H9 (cell line): ENCODE results near the gene SLC4A11. TPM values are rescaled to one million over a fixed set of nuclear protein-coding genes. Genes with fewer than 3 reads are reported as not detected.

Source experiments
- DNase-seq: peaks from one replicate; pipeline ENCODE4 v3.0.0-alpha.2; 2017
- H2AFZ ChIP-seq: one replicate; pipeline ENCODE4 v1.6.1; 2013; ENCODE audit warnings: mild to moderate bottlenecking, low read length, control low read depth, moderate library complexity
- H2AK5ac ChIP-seq: 2 replicates; pipeline ENCODE4 v1.6.1; 2013; ENCODE audit warnings: low read length, control low read depth, mixed read lengths; ENCODE audit not compliant: insufficient read length
- H2BK120ac ChIP-seq: one replicate; pipeline ENCODE4 v1.6.1; 2013; ENCODE audit warnings: low read depth, mild to moderate bottlenecking, low read length, control low read depth, inconsistent platforms; ENCODE audit not compliant: poor library complexity, severe bottlenecking
- H2BK12ac ChIP-seq: 2 replicates; pipeline ENCODE4 v1.6.1; 2013; ENCODE audit warnings: low read length, control low read depth, mixed read lengths, low read depth; ENCODE audit not compliant: insufficient read length
- H2BK15ac ChIP-seq: 2 replicates; pipeline ENCODE4 v1.6.1; 2013; ENCODE audit warnings: low read depth, low read length, control low read depth
- H2BK20ac ChIP-seq: one replicate; pipeline ENCODE4 v1.6.1; 2013; ENCODE audit warnings: low read depth, mild to moderate bottlenecking, low read length, control low read depth, inconsistent platforms; ENCODE audit not compliant: poor library complexity, severe bottlenecking
- H2BK5ac ChIP-seq: 2 replicates; pipeline ENCODE4 v1.6.1; 2013; ENCODE audit warnings: low read length, control low read depth, mixed read lengths; ENCODE audit not compliant: insufficient read length
- H3K14ac ChIP-seq: 2 replicates; pipeline ENCODE4 v1.6.1; 2013; ENCODE audit warnings: low read length, control low read depth; ENCODE audit not compliant: insufficient read depth
- H3K18ac ChIP-seq: 2 replicates; pipeline ENCODE4 v1.6.1; 2013; ENCODE audit warnings: low read depth, mild to moderate bottlenecking, mixed read lengths, low read length, control low read depth; ENCODE audit not compliant: insufficient read length
- H3K23ac ChIP-seq: 2 replicates; pipeline ENCODE4 v1.6.1; 2013; ENCODE audit warnings: low read length, control low read depth, mixed read lengths, low read depth; ENCODE audit not compliant: insufficient read length
- H3K23me2 ChIP-seq: 2 replicates; pipeline ENCODE4 v1.6.1; 2013; ENCODE audit warnings: low read depth, mild to moderate bottlenecking, mixed read lengths, low read length, control low read depth; ENCODE audit not compliant: insufficient read length, poor library complexity, severe bottlenecking
- H3K27ac ChIP-seq: 2 replicates; pipeline ENCODE4 v1.5.1; 2013; ENCODE audit warnings: low read length, control low read depth, mixed read lengths, low read depth; ENCODE audit not compliant: insufficient read length
- H3K27me3 ChIP-seq: 2 replicates; pipeline ENCODE4 v1.6.1; 2013; ENCODE audit warnings: low read length, control low read depth, inconsistent platforms; ENCODE audit not compliant: insufficient read depth
- H3K4ac ChIP-seq: 2 replicates; pipeline ENCODE4 v1.6.1; 2013; ENCODE audit warnings: low read depth, mild to moderate bottlenecking, control low read depth, inconsistent platforms, low read length, moderate library complexity
- H3K4me1 ChIP-seq: 2 replicates; pipeline ENCODE4 v1.6.1; 2013; ENCODE audit warnings: low read length, control low read depth, inconsistent platforms; ENCODE audit not compliant: insufficient read depth
- H3K4me2 ChIP-seq: 2 replicates; pipeline ENCODE4 v1.6.1; 2013; ENCODE audit warnings: low read length, control low read depth, mixed read lengths; ENCODE audit not compliant: insufficient read length, insufficient read depth
- H3K56ac ChIP-seq: 2 replicates; pipeline ENCODE4 v1.6.1; 2013; ENCODE audit warnings: low read depth, mild to moderate bottlenecking, mixed read lengths, low read length, control low read depth; ENCODE audit not compliant: insufficient read length
- H3K79me1 ChIP-seq: 2 replicates; pipeline ENCODE4 v1.6.1; 2013; ENCODE audit warnings: low read depth, mild to moderate bottlenecking, moderate library complexity, low read length, control low read depth, inconsistent platforms; ENCODE audit not compliant: insufficient read depth, poor library complexity, severe bottlenecking
- H3K79me2 ChIP-seq: 2 replicates; pipeline ENCODE4 v1.6.1; 2013; ENCODE audit warnings: low read length, control low read depth, inconsistent platforms; ENCODE audit not compliant: insufficient read depth
- H3K9ac ChIP-seq: 2 replicates; pipeline ENCODE4 v1.6.1; 2013; ENCODE audit warnings: low read length, control low read depth, mixed read lengths; ENCODE audit not compliant: insufficient read length; ENCODE audit errors: extremely low read depth
- H3K9me3 ChIP-seq: one replicate; pipeline ENCODE4 v1.6.1; 2013; ENCODE audit warnings: low read depth, low read length, inconsistent platforms; ENCODE audit not compliant: control insufficient read depth
- H3T11ph ChIP-seq: one replicate; pipeline ENCODE4 v1.6.1; 2013; ENCODE audit warnings: mild to moderate bottlenecking, low read length, control low read depth, inconsistent platforms
- H4K20me1 ChIP-seq: one replicate; pipeline ENCODE4 v1.6.1; 2013; ENCODE audit not compliant: control insufficient read depth, insufficient read length, insufficient read depth
- H4K5ac ChIP-seq: 2 replicates; pipeline ENCODE4 v1.6.1; 2013; ENCODE audit warnings: low read depth, mild to moderate bottlenecking, mixed read lengths, low read length, control low read depth; ENCODE audit not compliant: insufficient read length
- H4K8ac ChIP-seq: replicated peaks from 2 replicates; pipeline ENCODE4 v1.6.1; 2013; ENCODE audit warnings: low read length, control low read depth, mixed read lengths, low read depth; ENCODE audit not compliant: insufficient read length
- H4K91ac ChIP-seq: 2 replicates; pipeline ENCODE4 v1.6.1; 2013; ENCODE audit warnings: low read depth, mild to moderate bottlenecking, moderate library complexity, mixed read lengths, low read length, control low read depth; ENCODE audit not compliant: insufficient read length
- H3K27ac Mint-ChIP-seq, 3 experiments: 2 replicates in 2 of 3; 3 replicates in 1 of 3; pipeline ENCODE4 v1.8.0; 2020 to 2021; ENCODE audit warnings: mixed read lengths in 3 of 3, mild to moderate bottlenecking in 1 of 3, moderate library complexity in 1 of 3
- H3K27me3 Mint-ChIP-seq: 2 replicates; pipeline ENCODE4 v1.8.0; 2021; ENCODE audit warnings: low read depth, mild to moderate bottlenecking, moderate library complexity, mixed read lengths
- H3K36me3 Mint-ChIP-seq, 3 experiments: 2 replicates in 2 of 3; 3 replicates in 1 of 3; pipeline ENCODE4 v1.8.0; 2020 to 2021; ENCODE audit warnings: low read depth in 3 of 3, mixed read lengths in 3 of 3; ENCODE audit not compliant: insufficient read depth in 1 of 3
- H3K4me1 Mint-ChIP-seq, 2 experiments: 2 replicates each; pipeline ENCODE4 v1.8.0; 2020; ENCODE audit warnings: mixed read lengths in 2 of 2
- H3K4me3 Mint-ChIP-seq, 2 experiments: 2 replicates in 1 of 2; 3 replicates in 1 of 2; pipeline ENCODE4 v1.8.0; 2020 to 2021; ENCODE audit warnings: mild to moderate bottlenecking in 2 of 2, mixed read lengths in 2 of 2, moderate library complexity in 1 of 2
- H3K9me3 Mint-ChIP-seq, 2 experiments: 2 replicates in 1 of 2; 3 replicates in 1 of 2; pipeline ENCODE4 v1.8.0; 2020; ENCODE audit warnings: mild to moderate bottlenecking in 2 of 2, mixed read lengths in 2 of 2, moderate library complexity in 1 of 2
- WGBS: extraction: QIAGEN DNeasy Blood & Tissue Kit; methylation state at CpG from one replicate; pipeline ENCODE4 v1.1.7; 2013; ENCODE audit warnings: missing lambda C conversion rate, low lambda C conversion rate, mixed read lengths; ENCODE audit not compliant: insufficient read length; ENCODE audit errors: extremely low coverage; 5-methylcytosine and 5-hydroxymethylcytosine counted together
- total RNA-seq: library from RNA; stranded (reverse); gene quantifications from 2 replicates; pipeline ENCODE4 v1.2.1, GENCODE V29; 2021
- TF ChIP-seq, protein P1 (sequence below): fragments of 200-600 bp; sonication (generic); conservative IDR thresholded peaks from 3 replicates; pipeline ENCODE4 v1.8.0; 2021; ENCODE audit warnings: antibody characterized with exemption, mild to moderate bottlenecking

Gene SLC4A11
- total RNA-seq, 1 experiment from 2014 or later = 29.4 TPM

- H3K4me2 ChIP-seq = no peak overlapping the region
- Mint-ChIP-seq H3K27me3 (no peaks in the 10 kb centered on the region), H3K4me3 (no peak overlapping the region), H3K27ac (no peak overlapping the region; a peak in 1 of 7 replicates), H3K9me3 (no peaks in the 10 kb centered on the region), H3K4me1 (peaks cover 3 to 4% of the 10 kb centered on the region in 2 experiments), H3K36me3 (no peaks in the 10 kb centered on the region)
- H2BK15ac ChIP-seq = no peak overlapping the region
- no peak overlapping the region for H2BK120ac ChIP-seq
- H2BK5ac ChIP-seq = no peak overlapping the region
- H2AFZ ChIP-seq = no peak overlapping the region
- H4K8ac ChIP-seq = no peak overlapping the region
- TF ChIP-seq, protein P1, sequence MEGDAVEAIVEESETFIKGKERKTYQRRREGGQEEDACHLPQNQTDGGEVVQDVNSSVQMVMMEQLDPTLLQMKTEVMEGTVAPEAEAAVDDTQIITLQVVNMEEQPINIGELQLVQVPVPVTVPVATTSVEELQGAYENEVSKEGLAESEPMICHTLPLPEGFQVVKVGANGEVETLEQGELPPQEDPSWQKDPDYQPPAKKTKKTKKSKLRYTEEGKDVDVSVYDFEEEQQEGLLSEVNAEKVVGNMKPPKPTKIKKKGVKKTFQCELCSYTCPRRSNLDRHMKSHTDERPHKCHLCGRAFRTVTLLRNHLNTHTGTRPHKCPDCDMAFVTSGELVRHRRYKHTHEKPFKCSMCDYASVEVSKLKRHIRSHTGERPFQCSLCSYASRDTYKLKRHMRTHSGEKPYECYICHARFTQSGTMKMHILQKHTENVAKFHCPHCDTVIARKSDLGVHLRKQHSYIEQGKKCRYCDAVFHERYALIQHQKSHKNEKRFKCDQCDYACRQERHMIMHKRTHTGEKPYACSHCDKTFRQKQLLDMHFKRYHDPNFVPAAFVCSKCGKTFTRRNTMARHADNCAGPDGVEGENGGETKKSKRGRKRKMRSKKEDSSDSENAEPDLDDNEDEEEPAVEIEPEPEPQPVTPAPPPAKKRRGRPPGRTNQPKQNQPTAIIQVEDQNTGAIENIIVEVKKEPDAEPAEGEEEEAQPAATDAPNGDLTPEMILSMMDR = no peak
- no peaks in the 10 kb centered on the region for H3K23me2 ChIP-seq
- H2BK20ac ChIP-seq = no peak overlapping the region
- H3K9me3 ChIP-seq = no peaks in the 10 kb centered on the region
- no CpG with 5 or more reads among the region's 5 CpGs for WGBS
- no peak overlapping the region for H3K27ac ChIP-seq
- H3K27me3 ChIP-seq = no peaks in the 10 kb centered on the region
- no peak overlapping the region for H3K18ac ChIP-seq
- no peak overlapping the region for H4K91ac ChIP-seq
- H3K4ac ChIP-seq = no peak overlapping the region
- no peak overlapping the region for H2BK12ac ChIP-seq
- no peak overlapping the region for H3T11ph ChIP-seq
- no peak overlapping the region for H3K56ac ChIP-seq
- H3K9ac ChIP-seq = no peak overlapping the region
- no peaks in the 10 kb centered on the region for H3K4me1 ChIP-seq
- H2AK5ac ChIP-seq = no peak overlapping the region
- H3K23ac ChIP-seq = no peak overlapping the region
- no peaks in the 10 kb centered on the region for H3K79me1 ChIP-seq
- DNase-seq = no peak
- H3K14ac ChIP-seq = no peak overlapping the region
- no peaks in the 10 kb centered on the region for H3K79me2 ChIP-seq
- H4K5ac ChIP-seq = no peak overlapping the region
- H4K20me1 ChIP-seq = no peaks in the 10 kb centered on the region
Observed at GRCh38 chr20:3181270-3181669, 57.7 kb downstream of the SLC4A11 start.
